HG03025 (cell line): Measurements from ENCODE around the gene NCOA7.
"Not testable (repeated sequence)": the region's sequence is repeated elsewhere in the genome, so short reads cannot be mapped to it uniquely, and the experiment has no call there.

Experiments
- ATAC-seq: cut with Tn5 transposase; IDR thresholded peaks from one replicate; pipeline ENCODE4 v1.9.1; 2021; ENCODE audit warnings: mild to moderate bottlenecking, moderate library complexity; ENCODE audit not compliant: unreplicated experiment, low FRiP score

The NCOA7 gene

DNA sequence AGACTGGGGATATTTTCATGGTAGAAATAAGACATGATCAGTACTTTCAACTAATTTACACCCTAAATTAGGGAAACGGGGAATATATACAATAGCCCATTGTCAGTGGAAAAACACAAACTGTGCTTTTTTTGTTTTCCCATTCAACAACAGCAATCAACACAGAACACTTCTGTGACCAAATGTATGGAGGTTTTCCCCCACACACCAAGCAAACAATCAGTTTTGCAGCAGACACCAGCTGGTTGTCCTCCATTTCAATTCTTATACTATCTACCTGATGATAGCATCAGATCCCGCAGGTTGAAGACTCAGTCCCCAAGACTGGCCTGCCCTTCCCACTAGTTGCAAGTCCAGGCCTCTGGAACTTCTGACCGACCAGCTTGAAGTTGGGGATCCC is 170.4 kb downstream of the NCOA7 start:
- ATAC-seq: no peak

GRCh38 chr6:125962900-125963497 is 172.2 kb downstream of the NCOA7 start:
- ATAC-seq: no peak

DNA sequence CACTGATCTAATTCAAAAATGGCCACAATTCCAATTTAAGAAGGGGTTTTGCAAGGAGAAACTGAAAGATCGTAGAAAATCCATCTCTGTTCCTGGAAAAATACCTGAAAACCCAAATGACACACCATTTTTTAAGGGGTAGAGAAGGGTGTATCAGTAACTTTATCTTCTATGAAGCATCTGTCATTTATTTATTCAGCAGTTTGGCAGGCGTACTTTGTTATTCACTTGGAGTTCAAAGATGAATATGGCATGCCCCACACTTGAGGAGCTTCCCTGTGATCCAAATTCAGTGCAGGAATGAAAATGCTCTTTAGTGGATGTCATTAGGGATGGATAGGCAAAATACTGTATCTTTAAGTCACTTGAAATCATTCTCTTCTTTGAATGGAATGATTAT is 173.1 kb downstream of the NCOA7 start:
- no peak for ATAC-seq

GRCh38 chr6:125966569-125966968 is 175.8 kb downstream of the NCOA7 start:
- ATAC-seq: no peak

DNA sequence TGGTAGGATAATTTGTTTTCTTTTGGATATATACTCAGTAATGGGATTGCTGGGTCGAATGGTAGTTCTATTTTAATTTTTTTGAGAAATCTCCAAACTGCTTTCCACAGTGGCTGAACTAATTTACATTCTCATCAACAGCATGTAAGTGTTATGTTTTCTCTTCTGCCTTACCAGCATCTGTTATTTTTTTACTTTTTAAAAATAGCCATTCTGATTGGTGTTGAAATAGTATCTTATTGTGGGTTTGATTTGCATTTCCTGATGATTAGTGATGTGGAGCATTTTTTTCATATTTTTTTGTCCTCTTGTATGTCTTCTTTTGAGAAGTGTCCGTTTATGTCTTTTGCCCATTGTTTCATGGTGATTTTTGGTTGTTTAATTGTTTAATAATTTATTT is 177.7 kb downstream of the NCOA7 start:
- ATAC-seq: no peak

GRCh38 chr6:125970760-125971159 is 180.0 kb downstream of the NCOA7 start:
- no peak for ATAC-seq

DNA sequence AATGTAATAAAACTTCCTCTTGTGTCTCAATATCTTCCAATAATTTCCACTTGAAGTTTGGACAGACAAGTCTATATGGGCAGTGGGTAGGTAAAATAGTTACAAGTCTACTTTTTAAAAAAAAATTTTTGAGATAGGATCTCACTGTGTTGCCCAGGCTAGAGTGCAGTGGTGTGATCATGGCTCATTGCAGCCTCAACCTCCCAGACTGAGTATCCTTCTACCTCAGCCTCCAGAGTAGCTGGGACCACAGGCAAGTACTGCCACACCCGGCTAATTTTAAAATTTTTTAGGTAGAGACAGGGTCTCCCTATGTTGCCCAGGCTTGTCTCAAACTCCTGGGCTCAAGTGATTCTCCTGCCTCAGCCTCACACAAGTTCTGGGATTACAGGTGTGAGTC is 181.7 kb downstream of the NCOA7 start:
- ATAC-seq: not testable (repeated sequence)

DNA sequence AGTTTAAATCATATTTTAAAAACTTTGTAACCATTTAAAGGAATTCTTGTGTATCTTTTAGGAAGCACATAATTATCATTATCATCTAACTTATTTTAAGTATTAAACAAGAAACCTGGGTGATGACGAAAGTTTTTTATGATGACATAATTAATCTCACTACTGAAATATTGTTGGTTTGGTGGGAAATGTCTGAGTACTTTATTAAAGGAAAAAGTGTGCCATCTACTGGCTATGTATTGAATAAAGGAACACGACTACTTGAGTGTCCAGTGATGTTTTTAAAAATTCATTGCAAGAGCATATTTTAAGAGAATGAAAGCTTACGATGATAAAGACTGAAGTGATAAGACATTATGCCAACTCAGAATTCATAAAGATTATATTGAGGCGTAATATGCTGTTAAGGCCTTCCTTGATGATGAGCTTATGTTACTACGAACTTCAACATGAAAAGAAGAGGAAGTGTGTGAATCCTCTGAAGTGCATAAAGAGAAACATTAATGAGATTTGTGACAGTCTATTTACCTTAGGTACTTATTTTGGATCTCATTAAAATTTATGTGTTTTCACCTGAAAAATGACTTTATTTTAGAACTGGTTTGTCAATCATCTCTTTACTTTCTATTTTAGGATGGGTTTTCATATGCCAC is 183.6 kb downstream of the NCOA7 start:
- ATAC-seq: peak; percentile 47

GRCh38 chr6:125979101-125979500 is 188.3 kb downstream of the NCOA7 start:
- no peak for ATAC-seq
